A549 (cell line): ENCODE data around the gene TP53BP2. TPM values are rescaled to one million over a fixed set of nuclear protein-coding genes. Genes with fewer than 3 reads are reported as not detected.
A peak's percentile ranks its signal among the peaks of the same experiment; 100 is the strongest.

Experiments
- ATAC-seq, 2 experiments: fragments of 200-7000 bp in 1 of 2; fragments of >200 bp in 1 of 2; cut with Nextera tagmentation in 1 of 2; cut with Tn5 transposase in 1 of 2; 3 replicates each; pipeline versions ENCODE4 v1.8.0 to v1.9.1; 2018 to 2020; ENCODE audit warnings: mild to moderate bottlenecking in 1 of 2, moderate library complexity in 1 of 2
- CTCF ChIA-PET: fragments of 300-600 bp; sonication (Branson Sonifier 250); formaldehyde crosslinking; extraction: SDS; loops from one replicate; lab custom pipeline; 2021; ENCODE audit warnings: antibody characterized with exemption, inconsistent platforms; lab: Yijun Ruan, JAX
- POLR2A ChIA-PET: fragments of 350-600 bp; formaldehyde crosslinking; extraction: SDS; loops from one replicate; lab custom pipeline; 2021; ENCODE audit warnings: antibody characterized with exemption, inconsistent platforms; lab: Yijun Ruan, JAX
- DNase-seq, 2 experiments: peaks; one replicate each; pipeline versions ENCODE4 v3.0.0 to v3.0.0-alpha.2; 2011 to 2016; ENCODE audit warnings: low read depth in 1 of 2, low spot score in 1 of 2
- FAIRE-seq: peaks from 2 replicates; lab custom pipeline; 2011; peaks lifted over from hg19 to GRCh38; lab: Jason Lieb, UNC
- H3K27ac ChIP-seq, 2 experiments: fragments of >200 bp; sonication (Bioruptor Twin); formaldehyde crosslinking; 3 replicates each; pipeline ENCODE4 v1.5.1; 2016 to 2017
- H3K4me1 ChIP-seq: fragments of >200 bp; sonication (Bioruptor Twin); formaldehyde crosslinking; 3 replicates; pipeline ENCODE4 v1.6.1; 2016
- H3K4me2 ChIP-seq: fragments of >200 bp; sonication (Bioruptor Twin); formaldehyde crosslinking; 3 replicates; pipeline ENCODE4 v1.6.1; 2016
- H3K4me3 ChIP-seq: fragments of >200 bp; sonication (Bioruptor Twin); formaldehyde crosslinking; 3 replicates; pipeline ENCODE4 v1.5.1; 2016
- H3K9me3 ChIP-seq: fragments of >200 bp; sonication (Bioruptor Twin); formaldehyde crosslinking; 3 replicates; pipeline ENCODE4 v1.6.1; 2016
- ATOH8 ChIP-seq: fragments of 250-450 bp; sonication (Bioruptor Pico); IDR thresholded peaks from 2 replicates; pipeline ENCODE4 v1.5.0; 2020; ENCODE audit warnings: low read depth, mild to moderate bottlenecking, moderate library complexity
- BCL3 ChIP-seq: fragments of >200 bp; sonication (Bioruptor Twin); formaldehyde crosslinking; IDR thresholded peaks from 3 replicates; pipeline ENCODE4 v1.6.1; 2016
- BHLHE40 ChIP-seq: IDR thresholded peaks from 2 replicates; pipeline ENCODE4 v1.6.1; 2012; ENCODE audit warnings: low read depth, low read length, inconsistent platforms
- CBX8 ChIP-seq: fragments of 200-600 bp; sonication (generic); IDR thresholded peaks from 2 replicates; pipeline ENCODE4 v1.6.1; 2016
- CEBPB ChIP-seq, 2 experiments: fragments of >200 bp in 1 of 2; sonication (Bioruptor Twin) in 1 of 2; formaldehyde crosslinking in 1 of 2; IDR thresholded peaks; 2 replicates each; pipeline ENCODE4 v1.6.1; 2012 to 2016
- EHF ChIP-seq: fragments of 250-450 bp; sonication (Bioruptor Pico); IDR thresholded peaks from 2 replicates; pipeline ENCODE4 v1.5.0; 2020; ENCODE audit warnings: mild to moderate bottlenecking
- EHMT2 ChIP-seq: fragments of 200-600 bp; sonication (generic); IDR thresholded peaks from 2 replicates; pipeline ENCODE4 v1.6.1; 2016; ENCODE audit warnings: antibody characterized with exemption, low read depth, mild to moderate bottlenecking, moderate library complexity
- FOXS1 ChIP-seq: fragments of 250-450 bp; sonication (Bioruptor Pico); IDR thresholded peaks from 2 replicates; pipeline ENCODE4 v1.5.0; 2020; ENCODE audit warnings: mild to moderate bottlenecking, moderate library complexity
- HDAC2 ChIP-seq: fragments of 200-600 bp; sonication (generic); IDR thresholded peaks from 2 replicates; pipeline ENCODE4 v1.6.1; 2016
- HOXB13 ChIP-seq: fragments of 250-450 bp; sonication (Bioruptor Pico); IDR thresholded peaks from 2 replicates; pipeline ENCODE4 v1.5.0; 2020; ENCODE audit warnings: low read depth, mild to moderate bottlenecking, moderate library complexity
- JUN ChIP-seq, 2 experiments: fragments of >200 bp; sonication (Bioruptor Twin); formaldehyde crosslinking; IDR thresholded peaks; 2 replicates in 1 of 2; 3 replicates in 1 of 2; pipeline ENCODE4 v1.6.1; 2016 to 2017
- MAZ ChIP-seq: fragments of 150-350 bp; IDR thresholded peaks from 2 replicates; pipeline ENCODE4 v1.6.1; 2014; ENCODE audit warnings: antibody characterized with exemption, low read depth, low read length, borderline replicate concordance
- NFE2L2 ChIP-seq: fragments of 150-350 bp; conservative IDR thresholded peaks from 2 replicates; pipeline ENCODE4 v1.6.1; 2014; ENCODE audit warnings: low read length
- NPAS2 ChIP-seq: fragments of 250-450 bp; sonication (Bioruptor Pico); IDR thresholded peaks from 2 replicates; pipeline ENCODE4 v1.8.0; 2022; ENCODE audit warnings: mild to moderate bottlenecking, moderate library complexity, borderline replicate concordance
- RAD21 ChIP-seq, 2 experiments: fragments of >200 bp in 1 of 2; sonication (Bioruptor Twin) in 1 of 2; formaldehyde crosslinking in 1 of 2; IDR thresholded peaks in 1 of 2; conservative IDR thresholded peaks in 1 of 2; 2 replicates in 1 of 2; 3 replicates in 1 of 2; pipeline ENCODE4 v1.6.1; 2012 to 2018; ENCODE audit warnings: inconsistent platforms in 1 of 2
- RCOR1 ChIP-seq: fragments of 150-350 bp; IDR thresholded peaks from 2 replicates; pipeline ENCODE4 v1.6.1; 2014; ENCODE audit warnings: antibody characterized with exemption, low read length, low read depth
- TP53 ChIP-seq: fragments of 250-450 bp; sonication (Bioruptor Pico); IDR thresholded peaks from 2 replicates; pipeline ENCODE4 v1.5.0; 2021; ENCODE audit warnings: mild to moderate bottlenecking, moderate library complexity
- ZC3H11A ChIP-seq: fragments of 450-650 bp; IDR thresholded peaks from 2 replicates; pipeline ENCODE4 v1.6.1; 2014; ENCODE audit warnings: antibody characterized with exemption, mild to moderate bottlenecking
- ZNF302 ChIP-seq: fragments of 250-450 bp; sonication (Bioruptor Pico); IDR thresholded peaks from 2 replicates; pipeline ENCODE4 v1.9.0; 2021; ENCODE audit warnings: inconsistent platforms, mild to moderate bottlenecking, moderate library complexity
- ZSCAN20 ChIP-seq: fragments of 250-450 bp; sonication (Bioruptor Pico); IDR thresholded peaks from 2 replicates; pipeline ENCODE4 v1.8.0; 2022; ENCODE audit warnings: mild to moderate bottlenecking, moderate library complexity
- WGBS: methylation state at CpG from one replicate; pipeline ENCODE4 v1.1.6; 2017; ENCODE audit errors: missing lambda C conversion rate; 5-methylcytosine and 5-hydroxymethylcytosine counted together
- polyA plus RNA-seq, 4 experiments: library from polyadenylated mRNA; depleted of rRNA in 3 of 4; stranded (reverse); fragments of >200 nt; fragmentation: RNase III in 1 of 4; extraction: RNeasy Plus Mini Kit Qiagen cat#74134 plus additional on column Dnase treatment in 1 of 4; gene quantifications; 2 replicates in 3 of 4; 3 replicates in 1 of 4; pipeline ENCODE4 v1.2.3, GENCODE V29; 2011 to 2017
- TF ChIP-seq, protein P1 (sequence below): IDR thresholded peaks from 2 replicates; pipeline ENCODE4 v1.6.1; 2012
- TF ChIP-seq, protein P2 (sequence below): fragments of 250-450 bp; sonication (Bioruptor Pico); IDR thresholded peaks from 2 replicates; pipeline ENCODE4 v1.5.0; 2021; ENCODE audit warnings: mild to moderate bottlenecking, moderate library complexity, borderline replicate concordance
- TF ChIP-seq, protein P3 (sequence below): fragments of >200 bp; sonication (Bioruptor Twin); formaldehyde crosslinking; IDR thresholded peaks from 2 replicates; pipeline ENCODE4 v1.6.1; 2016

The TP53BP2 gene
- polyA plus RNA-seq, 2 of the 4 experiments (the other 2 are of a cell fraction), result 14.0 to 33.5 TPM

DNA sequence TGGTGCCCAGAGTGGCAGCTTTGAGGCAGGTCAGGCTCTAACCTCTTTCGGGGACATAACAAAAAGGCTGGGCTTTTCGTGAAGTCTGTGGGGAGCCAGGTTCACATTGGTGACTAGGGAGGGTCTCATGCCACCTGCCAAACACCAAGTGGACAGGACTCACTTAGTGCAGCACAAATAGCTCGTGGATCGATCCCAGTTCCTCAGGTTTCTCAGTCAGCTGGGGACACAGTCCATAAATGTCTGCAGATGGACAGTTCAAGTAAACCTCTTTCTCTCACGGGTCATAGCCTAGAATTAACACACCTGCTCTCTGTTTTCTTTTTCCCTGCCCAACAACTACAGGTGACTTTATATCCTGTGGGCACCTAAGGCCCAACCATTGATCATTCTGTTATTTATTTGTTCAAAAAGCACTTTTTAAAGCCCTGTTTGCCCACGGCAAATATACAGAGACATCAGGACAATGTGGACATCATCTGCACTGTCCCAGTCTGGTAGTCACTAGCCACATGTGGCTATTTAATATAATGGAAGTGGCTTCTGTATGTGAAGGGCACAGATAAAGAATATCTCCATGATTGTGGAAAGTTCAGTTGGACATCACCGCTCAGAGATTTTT, 79.9 kb downstream of the TP53BP2 start:
- FAIRE-seq, result no peak
- no peak overlapping the region for H3K4me2 ChIP-seq
- H3K27ac ChIP-seq, result no peak overlapping the region
- peaks cover 17% of the 10 kb centered on the region for H3K4me1 ChIP-seq
- H3K4me3 ChIP-seq, result no peak overlapping the region
- ATAC-seq, result peak; percentile 11 to 19; a peak in 2 of 6 replicates
- TF ChIP-seq BHLHE40, result no peak
- no peak for TF ChIP-seq CEBPB (IDR thresholded peaks at IDR 0.05)
- no peak for TF ChIP-seq ZSCAN20
- TF ChIP-seq EHMT2, result no peak
- TF ChIP-seq ZC3H11A, result no peak
- TF ChIP-seq, protein P1, sequence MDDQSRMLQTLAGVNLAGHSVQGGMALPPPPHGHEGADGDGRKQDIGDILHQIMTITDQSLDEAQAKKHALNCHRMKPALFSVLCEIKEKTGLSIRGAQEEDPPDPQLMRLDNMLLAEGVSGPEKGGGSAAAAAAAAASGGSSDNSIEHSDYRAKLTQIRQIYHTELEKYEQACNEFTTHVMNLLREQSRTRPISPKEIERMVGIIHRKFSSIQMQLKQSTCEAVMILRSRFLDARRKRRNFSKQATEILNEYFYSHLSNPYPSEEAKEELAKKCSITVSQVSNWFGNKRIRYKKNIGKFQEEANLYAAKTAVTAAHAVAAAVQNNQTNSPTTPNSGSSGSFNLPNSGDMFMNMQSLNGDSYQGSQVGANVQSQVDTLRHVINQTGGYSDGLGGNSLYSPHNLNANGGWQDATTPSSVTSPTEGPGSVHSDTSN, result no peak
- no peak for TF ChIP-seq ATOH8 (CRISPR knock-in tag)
- no peak for TF ChIP-seq ZNF302 (CRISPR knock-in tag)
- TF ChIP-seq, protein P2, sequence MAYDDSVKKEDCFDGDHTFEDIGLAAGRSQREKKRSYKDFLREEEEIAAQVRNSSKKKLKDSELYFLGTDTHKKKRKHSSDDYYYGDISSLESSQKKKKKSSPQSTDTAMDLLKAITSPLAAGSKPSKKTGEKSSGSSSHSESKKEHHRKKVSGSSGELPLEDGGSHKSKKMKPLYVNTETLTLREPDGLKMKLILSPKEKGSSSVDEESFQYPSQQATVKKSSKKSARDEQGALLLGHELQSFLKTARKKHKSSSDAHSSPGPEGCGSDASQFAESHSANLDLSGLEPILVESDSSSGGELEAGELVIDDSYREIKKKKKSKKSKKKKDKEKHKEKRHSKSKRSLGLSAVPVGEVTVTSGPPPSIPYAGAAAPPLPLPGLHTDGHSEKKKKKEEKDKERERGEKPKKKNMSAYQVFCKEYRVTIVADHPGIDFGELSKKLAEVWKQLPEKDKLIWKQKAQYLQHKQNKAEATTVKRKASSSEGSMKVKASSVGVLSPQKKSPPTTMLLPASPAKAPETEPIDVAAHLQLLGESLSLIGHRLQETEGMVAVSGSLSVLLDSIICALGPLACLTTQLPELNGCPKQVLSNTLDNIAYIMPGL (CRISPR knock-in tag), result no peak
- no peak for TF ChIP-seq TP53 (CRISPR knock-in tag)
- no peak for TF ChIP-seq JUN (IDR thresholded peaks at IDR 0.05)
- no peak for TF ChIP-seq BCL3
- no peak for TF ChIP-seq NPAS2 (CRISPR knock-in tag)
- no peak for TF ChIP-seq RAD21 (conservative IDR thresholded peaks at IDR 0.05 in 1 of 2, IDR thresholded peaks at IDR 0.05 in 1 of 2)
- TF ChIP-seq HDAC2, result no peak
- 81% methylated on average over 7 of the region's 7 CpGs for WGBS
- no peaks in the 10 kb centered on the region for H3K9me3 ChIP-seq
- POLR2A ChIA-PET, result interaction anchor here (0.5 kb wide), 1 partner anchor 59 kb away, joined by 6 read pairs; no protein-coding TSS in a partner anchor
- CTCF ChIA-PET, result interaction anchor here (1.0 to 9.7 kb wide), 2 partner anchors 17 to 67 kb away, joined by 3 to 99 read pairs; no protein-coding TSS in a partner anchor
- DNase-seq, result no peak

DNA sequence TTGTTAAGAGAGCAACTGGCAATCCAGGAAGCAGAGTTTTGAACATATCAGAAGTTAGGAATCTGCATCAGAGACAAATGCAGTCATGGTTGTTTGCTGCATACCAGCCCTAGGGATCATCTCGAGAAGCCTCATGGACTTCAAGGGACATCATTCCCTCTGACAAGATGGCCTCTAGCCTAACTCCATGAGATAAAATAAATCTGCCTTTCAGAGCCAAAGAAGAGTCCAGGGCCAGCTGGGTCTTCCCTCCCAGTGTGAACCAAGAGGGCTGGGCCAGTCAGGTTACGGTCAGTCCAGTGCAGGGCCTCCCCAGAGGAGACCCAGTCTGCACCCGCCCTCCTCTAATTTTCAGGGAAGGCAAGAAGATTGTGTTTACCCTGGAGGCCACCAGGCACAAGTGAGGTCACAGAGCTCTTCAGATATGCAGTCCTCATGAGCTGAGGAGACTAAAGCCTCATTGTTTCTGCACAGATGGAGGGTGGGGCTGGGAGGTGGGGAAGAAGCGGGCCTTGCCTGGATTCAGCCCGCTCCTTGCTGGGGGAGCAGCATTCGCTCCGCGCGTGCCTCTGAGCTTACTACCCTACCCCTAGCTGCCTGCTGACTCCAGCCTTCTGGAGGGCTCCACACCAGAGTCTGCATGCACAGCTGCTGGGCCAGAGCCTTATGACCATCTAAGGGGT, 80.6 kb downstream of the TP53BP2 start:
- DNase-seq (no peak), FAIRE-seq (no peak), ATAC-seq (peak; percentile 45 to 53)
- Histone ChIP-seq H3K27ac (no peak overlapping the region), H3K4me3 (no peak overlapping the region), H3K4me1 (peaks cover 10% of the 10 kb centered on the region; the same call in 2 of the 3 replicates), H3K9me3 (no peaks in the 10 kb centered on the region), H3K4me2 (no peak overlapping the region)
- POLR2A ChIA-PET, result no interaction called here
- CTCF ChIA-PET, result interaction anchor here (1.0 to 9.7 kb wide), 3 partner anchors 16 to 67 kb away, joined by 3 to 99 read pairs (median 6); no protein-coding TSS in a partner anchor
- TF ChIP-seq, protein P3, sequence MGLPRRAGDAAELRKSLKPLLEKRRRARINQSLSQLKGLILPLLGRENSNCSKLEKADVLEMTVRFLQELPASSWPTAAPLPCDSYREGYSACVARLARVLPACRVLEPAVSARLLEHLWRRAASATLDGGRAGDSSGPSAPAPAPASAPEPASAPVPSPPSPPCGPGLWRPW, result no peak
- TF ChIP-seq NFE2L2 (no peak), CBX8 (no peak), RCOR1 (no peak), FOXS1 (no peak), RAD21 (conservative IDR thresholded peaks at IDR 0.05 in 1 of 2, IDR thresholded peaks at IDR 0.05 in 1 of 2) (no peak), ZC3H11A (no peak), EHF (no peak), HOXB13 (CRISPR knock-in tag) (no peak), MAZ (no peak)
- WGBS, result 82% methylated on average over 9 of the region's 9 CpGs
